NCI-H2227 (cell line): ENCODE results near the gene CAPN6.

Experiments used
- DNase-seq: peaks from one replicate; lab custom pipeline; 2025; ENCODE audit not compliant: unreplicated experiment; lab: John Stamatoyannopoulos, UW

The CAPN6 gene

GRCh38 chrX:111200327-111200726 is 70.0 kb downstream of the CAPN6 start:
- DNase-seq, result no peak

GRCh38 chrX:111199505-111199904 is 70.8 kb downstream of the CAPN6 start:
- DNase-seq, result no peak
